SK-N-SH (cell line): Measurements from ENCODE around the gene POLD3. TPM values are rescaled to one million over a fixed set of nuclear protein-coding genes. Genes with fewer than 3 reads are reported as not detected.

Experiments
- CTCF ChIA-PET: fragments of 300-600, 350-600 bp; formaldehyde crosslinking; extraction: SDS; loops from one replicate; lab custom pipeline; 2021; lab: Yijun Ruan, JAX
- POLR2A ChIA-PET: fragments of 350-600 bp; sonication (Branson Sonifier 250); formaldehyde crosslinking; extraction: SDS; loops from one replicate; lab custom pipeline; 2020; ENCODE audit warnings: antibody characterized with exemption, inconsistent platforms; lab: Yijun Ruan, JAX
- DNase-seq: peaks from one replicate; pipeline ENCODE4 v3.0.0; 2012
- H2AFZ ChIP-seq: fragments of 200-600 bp; sonication (generic); 2 replicates; pipeline ENCODE4 v1.8.1; 2016; ENCODE audit warnings: antibody characterized with exemption, mild to moderate bottlenecking, low read depth
- H3F3A ChIP-seq: fragments of 200-600 bp; sonication (generic); replicated peaks from 2 replicates; pipeline ENCODE3; 2016; ENCODE audit warnings: antibody characterized with exemption, mild to moderate bottlenecking; ENCODE audit not compliant: insufficient read depth
- H3K27ac ChIP-seq, 2 experiments: fragments of 200-500 bp in 1 of 2; fragments of 200-600 bp in 1 of 2; sonication (Bioruptor generic) in 1 of 2; sonication (generic), shearing (Covaris generic) in 1 of 2; 2 replicates each; pipeline versions ENCODE4 v1.5.1 to v1.6.1; 2014 to 2016; ENCODE audit warnings: low read depth in 2 of 2, inconsistent platforms in 1 of 2, low read length in 1 of 2, mild to moderate bottlenecking in 1 of 2, mixed read lengths in 1 of 2
- H3K27me3 ChIP-seq: fragments of 200-600 bp; sonication (generic), shearing (Covaris generic); 2 replicates; pipeline ENCODE4 v1.6.1; 2016; ENCODE audit warnings: mixed run types; ENCODE audit not compliant: insufficient read depth
- H3K36me3 ChIP-seq, 2 experiments: fragments of 200-500 bp in 1 of 2; fragments of 200-600 bp in 1 of 2; sonication (Bioruptor generic) in 1 of 2; sonication (generic) in 1 of 2; replicated peaks in 1 of 2; 2 replicates each; pipeline versions ENCODE3 to v1.5.1; 2014 to 2016; ENCODE audit warnings: low read length in 1 of 2, mild to moderate bottlenecking in 1 of 2; ENCODE audit not compliant: insufficient read depth in 2 of 2, control insufficient read depth in 1 of 2
- H3K4me1 ChIP-seq, 2 experiments: fragments of 200-500 bp in 1 of 2; fragments of 200-600 bp in 1 of 2; sonication (Bioruptor generic) in 1 of 2; sonication (generic), shearing (Covaris generic) in 1 of 2; 2 replicates each; pipeline versions ENCODE4 v1.5.1 to v1.6.1; 2014 to 2016; ENCODE audit warnings: low read depth in 1 of 2, low read length in 1 of 2, mixed run types in 1 of 2; ENCODE audit not compliant: insufficient read depth in 2 of 2, control insufficient read depth in 1 of 2
- H3K4me2 ChIP-seq: fragments of 200-600 bp; sonication (generic), shearing (Covaris generic); 2 replicates; pipeline ENCODE4 v1.6.1; 2017; ENCODE audit warnings: mixed run types
- H3K4me3 ChIP-seq, 2 experiments: fragments of 200-500 bp in 1 of 2; fragments of 200-600 bp in 1 of 2; sonication (Bioruptor generic) in 1 of 2; sonication (generic), shearing (Covaris generic) in 1 of 2; 2 replicates each; pipeline versions ENCODE4 v1.5.1 to v1.8.1; 2014 to 2016; ENCODE audit warnings: low read depth in 2 of 2, inconsistent platforms in 1 of 2, low read length in 1 of 2, mild to moderate bottlenecking in 1 of 2, mixed read lengths in 1 of 2, moderate library complexity in 1 of 2
- H3K79me2 ChIP-seq: fragments of 200-600 bp; sonication (generic); 2 replicates; pipeline ENCODE4 v1.8.1; 2017; ENCODE audit warnings: mild to moderate bottlenecking; ENCODE audit not compliant: insufficient read depth
- H3K9ac ChIP-seq: fragments of 200-600 bp; sonication (generic); 2 replicates; pipeline ENCODE4 v1.6.1; 2017; ENCODE audit warnings: mixed run types
- H3K9me2 ChIP-seq: fragments of 200-600 bp; sonication (generic); 2 replicates; pipeline ENCODE4 v1.6.1; 2017; ENCODE audit warnings: mixed run types
- H3K9me3 ChIP-seq: fragments of 200-600 bp; sonication (generic); 2 replicates; pipeline ENCODE4 v1.6.1; 2017; ENCODE audit warnings: mixed run types, mild to moderate bottlenecking, moderate library complexity
- H4K20me1 ChIP-seq: fragments of 200-600 bp; sonication (generic); 2 replicates; pipeline ENCODE4 v1.6.1; 2017; ENCODE audit warnings: mild to moderate bottlenecking, mixed run types; ENCODE audit not compliant: insufficient read depth
- EP300 ChIP-seq, 2 experiments: IDR thresholded peaks; 2 replicates each; pipeline versions ENCODE4 v1.4.0 to v1.6.1; 2012; ENCODE audit warnings: borderline replicate concordance in 1 of 2, low read depth in 1 of 2, low read length in 1 of 2
- FOSL2 ChIP-seq: IDR thresholded peaks from 2 replicates; pipeline ENCODE4 v1.4.0; 2012; ENCODE audit warnings: low read depth, mild to moderate bottlenecking, moderate library complexity, borderline replicate concordance
- FOXM1 ChIP-seq: IDR thresholded peaks from 2 replicates; pipeline ENCODE4 v1.4.0; 2012; ENCODE audit warnings: low read depth, mild to moderate bottlenecking
- GABPA ChIP-seq: IDR thresholded peaks from 2 replicates; pipeline ENCODE4 v1.4.0; 2012; ENCODE audit warnings: low read depth, mild to moderate bottlenecking
- GATA2 ChIP-seq: sonication (generic); formaldehyde crosslinking; IDR thresholded peaks from 2 replicates; pipeline ENCODE4 v1.5.0; 2020; ENCODE audit warnings: mild to moderate bottlenecking, missing genetic modification reagents
- JUND ChIP-seq: IDR thresholded peaks from 2 replicates; pipeline ENCODE4 v1.4.0; 2012
- MXI1 ChIP-seq: IDR thresholded peaks from 2 replicates; pipeline ENCODE4 v1.6.1; 2012; ENCODE audit warnings: mild to moderate bottlenecking, low read depth, low read length, improper control_type of control experiment
- NFIC ChIP-seq: IDR thresholded peaks from 2 replicates; pipeline ENCODE4 v1.4.0; 2012; ENCODE audit warnings: borderline replicate concordance
- RAD21 ChIP-seq: IDR thresholded peaks from 2 replicates; pipeline ENCODE4 v1.6.1; 2012; ENCODE audit warnings: mild to moderate bottlenecking, low read length
- RFX5 ChIP-seq: IDR thresholded peaks from 2 replicates; pipeline ENCODE4 v1.6.1; 2012; ENCODE audit warnings: mild to moderate bottlenecking, improper control_type of control experiment, low read length
- TCF12 ChIP-seq: IDR thresholded peaks from 2 replicates; pipeline ENCODE4 v1.4.0; 2012
- TEAD4 ChIP-seq: IDR thresholded peaks from 2 replicates; pipeline ENCODE4 v1.4.0; 2012; ENCODE audit warnings: mild to moderate bottlenecking, borderline replicate concordance; ENCODE audit not compliant: insufficient read depth
- WGBS: methylation state at CpG from one replicate; pipeline ENCODE4 v1.1.6; 2017; ENCODE audit warnings: low lambda C conversion rate; 5-methylcytosine and 5-hydroxymethylcytosine counted together
- polyA plus RNA-seq, 3 experiments: library from polyadenylated mRNA; depleted of rRNA; stranded (reverse); fragments of >200 nt; gene quantifications; 2 replicates each; pipeline ENCODE4 v1.2.3, GENCODE V29; 2012
- TF ChIP-seq, protein P1 (sequence below): fragments of 150-350 bp; IDR thresholded peaks from 2 replicates; pipeline ENCODE4 v1.6.1; 2016; ENCODE audit warnings: mild to moderate bottlenecking, low read depth, low read length
- TF ChIP-seq, protein P2 (sequence below): IDR thresholded peaks from 2 replicates; pipeline ENCODE4 v1.4.0; 2012; ENCODE audit warnings: low read depth
- TF ChIP-seq, protein P3 (sequence below): IDR thresholded peaks from 2 replicates; pipeline ENCODE4 v1.4.0; 2012; ENCODE audit warnings: low read depth, borderline replicate concordance
- TF ChIP-seq, protein P4 (sequence below): fragments of 150-350 bp; IDR thresholded peaks from 2 replicates; pipeline ENCODE4 v1.6.1; 2017; ENCODE audit warnings: antibody characterized with exemption, low read length, low read depth, borderline replicate concordance
- TF ChIP-seq, protein P5 (sequence below): fragments of 200-600 bp; sonication (generic); IDR thresholded peaks from 2 replicates; pipeline ENCODE4 v1.6.1; 2017; ENCODE audit warnings: antibody characterized with exemption, mild to moderate bottlenecking, moderate library complexity

Gene POLD3
- polyA plus RNA-seq, 1 of the 3 experiments (the other 2 are of a cell fraction): 7.9 TPM

DNA sequence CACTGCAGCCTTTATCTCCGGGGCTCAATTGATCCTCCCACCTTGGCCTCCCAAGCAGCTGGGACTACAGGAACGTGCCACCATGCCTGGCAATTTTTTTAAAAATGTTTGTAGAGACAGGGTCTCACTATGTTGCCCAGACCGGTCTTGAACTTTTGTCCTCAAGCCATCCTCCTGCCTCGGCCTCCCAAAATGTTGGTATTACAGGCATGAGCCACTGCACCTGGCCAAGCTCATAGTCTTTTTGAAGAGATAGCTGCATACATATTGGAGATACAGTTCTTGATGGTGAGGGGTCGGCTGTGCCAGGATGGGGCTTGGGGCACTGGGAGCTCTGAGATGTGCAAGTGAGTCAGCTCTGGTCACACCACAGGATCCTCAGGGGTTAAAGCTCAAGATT is 85.7 kb downstream of the POLD3 start:
- no peaks in the 10 kb centered on the region for H3K36me3 ChIP-seq
- peaks cover 9% of the 10 kb centered on the region for H3F3A ChIP-seq
- CTCF ChIA-PET: interaction anchor here (1.1 kb wide), 1 partner anchor 25 kb away, joined by 5 read pairs; no protein-coding TSS in a partner anchor
- no peak overlapping the region for H3K27ac ChIP-seq
- no peaks in the 10 kb centered on the region for H3K79me2 ChIP-seq
- H3K4me3 ChIP-seq: no peak overlapping the region
- no peak for DNase-seq
- H3K4me2 ChIP-seq: no peak overlapping the region
- no peaks in the 10 kb centered on the region for H3K27me3 ChIP-seq
- no peak overlapping the region for H3K9ac ChIP-seq
- no peaks in the 10 kb centered on the region for H3K9me3 ChIP-seq
- TF ChIP-seq RFX5 (no peak), MXI1 (no peak)
- TF ChIP-seq, protein P1, sequence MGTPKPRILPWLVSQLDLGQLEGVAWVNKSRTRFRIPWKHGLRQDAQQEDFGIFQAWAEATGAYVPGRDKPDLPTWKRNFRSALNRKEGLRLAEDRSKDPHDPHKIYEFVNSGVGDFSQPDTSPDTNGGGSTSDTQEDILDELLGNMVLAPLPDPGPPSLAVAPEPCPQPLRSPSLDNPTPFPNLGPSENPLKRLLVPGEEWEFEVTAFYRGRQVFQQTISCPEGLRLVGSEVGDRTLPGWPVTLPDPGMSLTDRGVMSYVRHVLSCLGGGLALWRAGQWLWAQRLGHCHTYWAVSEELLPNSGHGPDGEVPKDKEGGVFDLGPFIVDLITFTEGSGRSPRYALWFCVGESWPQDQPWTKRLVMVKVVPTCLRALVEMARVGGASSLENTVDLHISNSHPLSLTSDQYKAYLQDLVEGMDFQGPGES: no peak
- TF ChIP-seq, all 33 proteins: peak for 0
- Histone ChIP-seq H3K9me2 (no peaks in the 10 kb centered on the region), H3K4me1 (peaks cover 7 to 11% of the 10 kb centered on the region in 2 experiments; a peak in 3 of 4 replicates), H2AFZ (no peak overlapping the region), H4K20me1 (no peaks in the 10 kb centered on the region)
- POLR2A ChIA-PET: no interaction called here
- WGBS: 92% methylated on average over 5 of the region's 5 CpGs

DNA sequence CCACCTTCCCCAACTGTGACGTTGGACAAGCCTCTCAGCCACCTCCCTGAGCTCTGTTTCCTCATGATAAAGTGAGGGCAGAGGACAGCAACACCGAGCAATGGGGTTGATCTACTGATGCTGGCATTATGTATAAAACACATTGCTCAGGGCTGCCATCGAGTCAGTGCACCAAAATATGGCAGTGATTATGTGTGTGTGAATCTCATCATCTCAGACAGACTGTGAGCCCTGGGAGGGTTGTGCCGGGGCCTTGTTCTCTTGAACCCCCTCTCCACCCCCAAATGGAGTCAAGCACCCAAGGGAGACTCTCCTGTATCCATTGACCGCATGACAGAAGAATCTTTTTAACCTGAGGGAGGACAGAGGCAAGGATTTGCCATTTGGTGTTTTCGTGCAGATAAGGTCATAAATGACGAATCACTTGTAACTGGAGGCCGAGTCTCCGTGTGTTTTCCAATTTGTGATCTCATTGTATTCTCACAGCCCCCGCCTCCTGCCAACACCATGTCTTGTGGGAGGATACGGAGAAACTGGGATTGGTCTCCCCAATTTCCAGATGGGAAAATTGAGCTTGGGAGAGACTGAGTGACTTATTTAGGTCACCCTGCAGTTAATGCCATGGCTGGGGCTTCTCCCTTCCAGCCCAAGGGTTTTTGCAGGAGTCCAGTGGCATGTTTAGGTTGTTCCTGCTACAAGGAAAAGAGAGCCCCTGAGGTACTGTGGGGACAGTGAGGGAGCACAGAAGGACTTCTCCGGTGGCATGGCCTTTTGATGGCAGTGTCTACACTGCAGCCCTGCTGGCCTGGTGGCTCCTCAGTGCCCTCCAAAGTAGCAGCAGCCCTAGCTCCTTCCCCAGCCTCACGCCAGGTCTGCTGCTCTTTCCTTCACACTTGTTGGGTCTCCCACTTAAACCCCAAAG is 86.5 kb downstream of the POLD3 start:
- Histone ChIP-seq H3K27me3 (no peaks in the 10 kb centered on the region), H3K27ac (no peak overlapping the region), H3K36me3 (no peaks in the 10 kb centered on the region), H2AFZ (no peak overlapping the region), H3K9ac (no peak overlapping the region), H3K79me2 (no peaks in the 10 kb centered on the region), H3K9me3 (no peaks in the 10 kb centered on the region), H4K20me1 (no peaks in the 10 kb centered on the region), H3K9me2 (no peaks in the 10 kb centered on the region), H3K4me3 (no peak overlapping the region), H3F3A (peaks cover 4% of the 10 kb centered on the region), H3K4me1 (peaks cover 3 to 5% of the 10 kb centered on the region in 2 experiments; a peak in 2 of 4 replicates), H3K4me2 (no peak overlapping the region)
- ChIA-PET POLR2A (no interaction called here), CTCF (interaction anchor here (1.1 kb wide), 1 partner anchor 24 kb away, joined by 5 read pairs; no protein-coding TSS in a partner anchor)
- no peak for TF ChIP-seq NFIC
- TF ChIP-seq, protein P2, sequence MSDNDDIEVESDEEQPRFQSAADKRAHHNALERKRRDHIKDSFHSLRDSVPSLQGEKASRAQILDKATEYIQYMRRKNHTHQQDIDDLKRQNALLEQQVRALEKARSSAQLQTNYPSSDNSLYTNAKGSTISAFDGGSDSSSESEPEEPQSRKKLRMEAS: no peak
- no peak for TF ChIP-seq FOXM1
- TF ChIP-seq, protein P3, sequence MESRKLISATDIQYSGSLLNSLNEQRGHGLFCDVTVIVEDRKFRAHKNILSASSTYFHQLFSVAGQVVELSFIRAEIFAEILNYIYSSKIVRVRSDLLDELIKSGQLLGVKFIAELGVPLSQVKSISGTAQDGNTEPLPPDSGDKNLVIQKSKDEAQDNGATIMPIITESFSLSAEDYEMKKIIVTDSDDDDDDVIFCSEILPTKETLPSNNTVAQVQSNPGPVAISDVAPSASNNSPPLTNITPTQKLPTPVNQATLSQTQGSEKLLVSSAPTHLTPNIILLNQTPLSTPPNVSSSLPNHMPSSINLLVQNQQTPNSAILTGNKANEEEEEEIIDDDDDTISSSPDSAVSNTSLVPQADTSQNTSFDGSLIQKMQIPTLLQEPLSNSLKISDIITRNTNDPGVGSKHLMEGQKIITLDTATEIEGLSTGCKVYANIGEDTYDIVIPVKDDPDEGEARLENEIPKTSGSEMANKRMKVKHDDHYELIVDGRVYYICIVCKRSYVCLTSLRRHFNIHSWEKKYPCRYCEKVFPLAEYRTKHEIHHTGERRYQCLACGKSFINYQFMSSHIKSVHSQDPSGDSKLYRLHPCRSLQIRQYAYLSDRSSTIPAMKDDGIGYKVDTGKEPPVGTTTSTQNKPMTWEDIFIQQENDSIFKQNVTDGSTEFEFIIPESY: no peak
- no peak for TF ChIP-seq JUND
- TF ChIP-seq FOSL2: no peak
- TF ChIP-seq, protein P4, sequence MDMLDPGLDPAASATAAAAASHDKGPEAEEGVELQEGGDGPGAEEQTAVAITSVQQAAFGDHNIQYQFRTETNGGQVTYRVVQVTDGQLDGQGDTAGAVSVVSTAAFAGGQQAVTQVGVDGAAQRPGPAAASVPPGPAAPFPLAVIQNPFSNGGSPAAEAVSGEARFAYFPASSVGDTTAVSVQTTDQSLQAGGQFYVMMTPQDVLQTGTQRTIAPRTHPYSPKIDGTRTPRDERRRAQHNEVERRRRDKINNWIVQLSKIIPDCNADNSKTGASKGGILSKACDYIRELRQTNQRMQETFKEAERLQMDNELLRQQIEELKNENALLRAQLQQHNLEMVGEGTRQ: no peak
- TF ChIP-seq TCF12: no peak
- no peak for TF ChIP-seq RFX5
- TF ChIP-seq GABPA: no peak
- TF ChIP-seq, protein P5, sequence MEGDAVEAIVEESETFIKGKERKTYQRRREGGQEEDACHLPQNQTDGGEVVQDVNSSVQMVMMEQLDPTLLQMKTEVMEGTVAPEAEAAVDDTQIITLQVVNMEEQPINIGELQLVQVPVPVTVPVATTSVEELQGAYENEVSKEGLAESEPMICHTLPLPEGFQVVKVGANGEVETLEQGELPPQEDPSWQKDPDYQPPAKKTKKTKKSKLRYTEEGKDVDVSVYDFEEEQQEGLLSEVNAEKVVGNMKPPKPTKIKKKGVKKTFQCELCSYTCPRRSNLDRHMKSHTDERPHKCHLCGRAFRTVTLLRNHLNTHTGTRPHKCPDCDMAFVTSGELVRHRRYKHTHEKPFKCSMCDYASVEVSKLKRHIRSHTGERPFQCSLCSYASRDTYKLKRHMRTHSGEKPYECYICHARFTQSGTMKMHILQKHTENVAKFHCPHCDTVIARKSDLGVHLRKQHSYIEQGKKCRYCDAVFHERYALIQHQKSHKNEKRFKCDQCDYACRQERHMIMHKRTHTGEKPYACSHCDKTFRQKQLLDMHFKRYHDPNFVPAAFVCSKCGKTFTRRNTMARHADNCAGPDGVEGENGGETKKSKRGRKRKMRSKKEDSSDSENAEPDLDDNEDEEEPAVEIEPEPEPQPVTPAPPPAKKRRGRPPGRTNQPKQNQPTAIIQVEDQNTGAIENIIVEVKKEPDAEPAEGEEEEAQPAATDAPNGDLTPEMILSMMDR: no peak
- TF ChIP-seq GATA2 (CRISPR knock-in tag): no peak
- no peak for TF ChIP-seq RAD21
- TF ChIP-seq TEAD4: no peak
- no peak for TF ChIP-seq EP300 (IDR thresholded peaks at IDR 0.05; ENCODE audit: borderline replicate concordance in 1 of 2, low read depth in 1 of 2, low read length in 1 of 2)
- no peak for DNase-seq
- 84% methylated on average over 11 of the region's 13 CpGs for WGBS
